22Rv1 (cell line): ENCODE data around the gene LRRC59.

Experiments
- H3K27ac ChIP-seq: fragments of 450-650 bp; 2 replicates; pipeline ENCODE4 v1.5.1; 2017
- ZFX ChIP-seq: fragments of 450-650 bp; IDR thresholded peaks from 2 replicates; pipeline ENCODE4 v1.6.1; 2017; ENCODE audit warnings: antibody characterized with exemption, borderline replicate concordance
- TF ChIP-seq, protein P1 (sequence below): fragments of 450-650 bp; IDR thresholded peaks from 2 replicates; pipeline ENCODE4 v1.5.1; 2017; ENCODE audit warnings: mild to moderate bottlenecking

LRRC59 gene

DNA sequence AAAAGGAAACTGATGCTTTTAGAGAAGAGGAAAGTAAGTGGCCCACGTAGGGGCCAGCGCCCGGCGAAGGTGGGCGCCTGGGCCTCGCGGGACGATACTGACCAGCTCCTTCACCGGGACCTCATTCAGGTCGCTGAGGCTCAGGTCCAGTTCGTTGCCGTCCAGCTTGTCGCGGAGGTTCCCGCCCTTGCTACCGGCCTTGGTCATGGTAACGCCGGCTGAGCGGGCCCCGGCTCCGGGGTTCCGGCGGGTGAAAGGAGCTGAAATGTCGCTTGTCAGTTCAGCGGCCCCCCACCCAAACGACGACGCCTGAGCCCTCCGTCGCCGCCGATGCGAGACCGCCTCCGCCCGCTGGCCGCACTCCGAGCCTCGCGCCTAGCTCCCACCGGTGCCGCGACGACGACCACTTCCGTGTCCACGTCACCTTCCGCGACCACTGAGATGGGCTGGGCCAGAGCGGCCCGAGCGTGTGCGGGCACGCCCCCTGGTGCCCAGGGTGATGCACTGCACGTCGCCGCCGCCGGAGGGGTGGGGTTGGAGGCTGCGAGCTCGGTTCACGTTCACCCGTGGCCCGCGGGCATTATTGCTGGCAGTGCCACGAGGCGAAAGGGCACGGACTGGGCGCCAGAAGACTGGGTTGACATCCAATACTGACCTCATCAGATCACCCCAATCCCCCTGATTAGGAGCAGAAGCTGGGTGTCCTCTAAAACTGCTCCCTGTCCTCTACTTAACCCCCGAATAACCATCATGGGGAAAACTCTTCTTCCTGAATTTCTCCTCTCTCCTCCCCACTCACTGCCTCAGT lies at the start of gene LRRC59:
LRRC59 (minus strand) TSS at position 413 of the 808 bp plus-strand sequence; CDS start at position 207, 206 bp downstream.
- H3K27ac ChIP-seq, result peak within 1 kb of the TSS; percentile 79
- TF ChIP-seq, protein P1, sequence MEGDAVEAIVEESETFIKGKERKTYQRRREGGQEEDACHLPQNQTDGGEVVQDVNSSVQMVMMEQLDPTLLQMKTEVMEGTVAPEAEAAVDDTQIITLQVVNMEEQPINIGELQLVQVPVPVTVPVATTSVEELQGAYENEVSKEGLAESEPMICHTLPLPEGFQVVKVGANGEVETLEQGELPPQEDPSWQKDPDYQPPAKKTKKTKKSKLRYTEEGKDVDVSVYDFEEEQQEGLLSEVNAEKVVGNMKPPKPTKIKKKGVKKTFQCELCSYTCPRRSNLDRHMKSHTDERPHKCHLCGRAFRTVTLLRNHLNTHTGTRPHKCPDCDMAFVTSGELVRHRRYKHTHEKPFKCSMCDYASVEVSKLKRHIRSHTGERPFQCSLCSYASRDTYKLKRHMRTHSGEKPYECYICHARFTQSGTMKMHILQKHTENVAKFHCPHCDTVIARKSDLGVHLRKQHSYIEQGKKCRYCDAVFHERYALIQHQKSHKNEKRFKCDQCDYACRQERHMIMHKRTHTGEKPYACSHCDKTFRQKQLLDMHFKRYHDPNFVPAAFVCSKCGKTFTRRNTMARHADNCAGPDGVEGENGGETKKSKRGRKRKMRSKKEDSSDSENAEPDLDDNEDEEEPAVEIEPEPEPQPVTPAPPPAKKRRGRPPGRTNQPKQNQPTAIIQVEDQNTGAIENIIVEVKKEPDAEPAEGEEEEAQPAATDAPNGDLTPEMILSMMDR, result peak; percentile 96
- no peak for TF ChIP-seq ZFX

DNA sequence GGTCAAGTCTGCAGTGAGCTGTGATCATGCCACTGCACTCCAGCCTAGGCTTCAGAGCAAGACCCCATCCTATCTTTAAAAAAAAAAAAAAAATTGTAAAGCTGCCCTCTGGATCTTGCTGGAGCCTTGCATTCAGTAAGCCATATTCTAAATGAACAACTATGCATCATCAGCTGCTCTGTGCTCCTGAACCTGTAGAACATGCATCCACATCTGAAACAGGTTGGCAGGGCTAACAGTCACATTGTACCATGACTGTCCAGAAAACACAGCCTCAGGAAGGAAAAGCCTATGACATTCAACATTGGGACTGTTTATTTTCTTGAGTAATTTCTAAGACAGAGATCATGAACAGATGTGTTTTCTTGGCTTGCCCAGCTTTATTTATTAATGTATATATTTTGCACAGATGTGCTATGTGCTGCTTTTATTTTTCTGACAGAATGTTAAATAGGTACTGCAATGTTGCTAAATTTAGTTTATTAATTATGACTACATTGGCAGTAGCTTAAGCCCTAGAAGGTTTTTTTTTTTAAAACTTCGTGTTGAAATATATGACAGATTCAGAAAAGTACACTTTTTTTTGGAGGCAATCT lies 48.5 kb upstream of the LRRC59 start:
- no peak overlapping the region for H3K27ac ChIP-seq
- TF ChIP-seq, protein P1, result no peak
- no peak for TF ChIP-seq ZFX

DNA sequence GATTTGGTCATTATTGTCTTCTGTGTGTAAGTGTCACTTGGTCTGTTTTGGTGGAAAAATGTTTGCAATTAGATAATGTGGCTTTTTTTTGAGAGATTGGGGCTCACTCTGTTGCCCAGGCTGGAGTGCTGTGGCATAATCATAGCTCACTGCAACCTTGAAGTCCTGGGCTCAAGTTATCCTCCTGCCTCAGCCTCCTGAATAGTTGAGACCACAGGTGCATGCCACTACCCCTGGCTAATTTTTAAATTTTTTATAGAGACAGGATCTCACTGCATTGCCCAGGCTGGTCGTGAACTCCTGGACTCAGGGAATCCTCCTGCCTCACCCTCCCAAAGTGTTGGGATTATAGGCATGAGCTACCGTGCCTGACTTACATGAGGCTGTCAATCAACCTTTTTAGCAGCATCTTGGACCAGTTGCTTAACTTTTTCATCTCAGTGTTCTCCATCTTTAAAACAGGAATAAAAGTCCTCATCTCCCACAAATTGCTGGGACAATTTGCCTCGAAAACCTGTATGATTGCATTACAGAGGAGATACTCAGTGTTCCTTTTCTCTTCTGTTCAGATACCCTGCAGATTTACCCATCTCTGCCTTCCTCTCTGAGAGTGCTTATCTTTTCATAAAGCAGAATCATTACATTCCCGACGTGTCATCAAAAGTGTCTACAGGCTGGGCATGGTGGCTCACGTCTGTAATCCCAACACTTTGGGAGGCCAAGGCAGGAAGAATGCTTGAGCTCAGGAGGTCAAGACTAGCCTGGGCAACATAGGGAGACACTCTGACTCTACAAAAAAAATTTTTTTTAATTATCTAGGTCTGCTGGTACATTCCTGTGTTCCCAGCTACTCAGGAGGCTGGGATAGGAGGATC lies 47.8 kb upstream of the LRRC59 start:
- H3K27ac ChIP-seq, result no peak overlapping the region
- TF ChIP-seq, protein P1, result no peak
- TF ChIP-seq ZFX, result no peak

DNA sequence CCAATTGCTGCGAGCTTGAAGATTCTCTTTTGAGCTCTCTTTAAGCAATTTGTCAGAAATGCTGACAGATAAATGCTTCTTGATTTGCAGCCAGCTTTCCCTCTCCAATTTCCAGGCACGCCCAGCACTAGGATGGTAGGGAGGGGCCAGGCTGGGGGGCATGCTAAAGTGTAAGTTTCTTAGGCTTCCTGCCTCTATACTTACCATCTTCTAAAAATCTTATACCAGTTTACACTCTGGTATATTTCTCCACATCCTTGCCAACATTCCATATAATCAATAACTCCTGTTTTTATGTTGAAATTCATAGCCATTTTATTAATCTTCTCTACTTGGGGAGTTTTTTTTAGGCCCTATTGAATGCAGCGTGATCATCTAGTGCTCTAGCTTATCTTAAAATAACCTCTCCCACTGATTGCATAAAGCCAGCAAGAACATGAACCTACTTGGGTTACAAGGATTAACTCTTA lies 46.2 kb upstream of the LRRC59 start:
- TF ChIP-seq, protein P1, result no peak
- no peak overlapping the region for H3K27ac ChIP-seq

DNA sequence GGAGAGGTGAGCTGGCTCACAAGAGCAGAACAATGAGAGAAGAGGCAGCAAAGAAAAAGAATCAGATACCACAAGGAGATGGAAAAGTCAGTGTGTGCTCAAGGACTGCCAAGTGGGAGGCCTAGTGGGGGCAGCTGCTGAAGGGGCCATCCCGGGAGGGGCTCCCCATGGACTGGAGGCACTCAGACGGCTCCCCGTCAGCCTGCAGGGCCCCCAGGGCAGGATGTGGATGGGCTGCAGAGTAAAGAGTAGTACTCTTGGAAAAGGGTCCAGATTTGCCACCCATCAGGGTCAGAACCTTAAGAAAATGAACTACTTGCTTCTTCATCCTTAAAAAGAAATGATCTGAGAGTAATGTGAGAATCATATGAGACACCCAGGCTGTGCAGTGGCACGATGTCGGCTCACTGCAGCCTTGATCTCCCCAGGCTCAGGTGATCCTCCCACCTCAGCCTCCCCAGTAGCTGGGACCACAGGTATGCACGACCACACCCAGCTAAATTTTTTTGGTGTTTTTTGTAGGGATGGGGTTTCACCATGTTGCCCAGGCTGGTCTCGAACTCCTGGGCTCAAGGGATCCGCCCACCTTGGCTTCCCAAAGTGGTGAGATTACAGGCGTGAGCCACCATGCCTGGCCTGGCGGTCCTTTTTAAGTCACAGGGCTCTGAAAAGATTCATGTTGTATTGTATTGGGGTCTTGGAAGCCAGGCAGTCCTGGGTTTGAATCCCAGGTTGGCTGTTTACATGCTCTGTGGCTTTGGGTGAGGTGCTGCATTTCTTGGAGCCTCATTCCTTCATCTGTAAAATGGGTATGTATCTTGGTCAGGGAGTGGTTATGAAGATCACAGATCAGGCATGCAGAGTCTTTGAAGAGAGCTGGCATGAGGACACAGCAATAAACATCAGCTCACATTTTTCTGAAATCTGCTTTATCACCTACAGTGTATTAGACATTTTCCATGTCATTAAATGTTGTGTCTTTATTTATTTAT lies 43.8 kb upstream of the LRRC59 start:
- no peak overlapping the region for H3K27ac ChIP-seq

More for the DNA sequence above, 43.8 kb upstream of the LRRC59 start:
- no peak for TF ChIP-seq ZFX
- TF ChIP-seq, protein P1, result no peak
